Measurements from ENCODE around the gene ZNF445.
"Not testable (repeated sequence)": the region's sequence is repeated elsewhere in the genome, so short reads cannot be mapped to it uniquely, and the experiment has no call there.

The ZNF445 gene

GRCh38 chr3:44474886-44475285 is 2.6 kb downstream of the ZNF445 start:
- not testable (repeated sequence) for H3K27me3 ChIP-seq (ENCODE audit: control insufficient read depth in 1 of 2, insufficient read depth in 2 of 2, low read length in 2 of 2); H3K27ac ChIP-seq (ENCODE audit: low read depth, low read length); H3K9me3 ChIP-seq (ENCODE audit: low read length); H3K36me3 ChIP-seq (ENCODE audit: insufficient read depth, low read length); H3K9ac ChIP-seq (ENCODE audit: low read length); H3K4me3 ChIP-seq (ENCODE audit: low read depth in 1 of 2, low read length in 2 of 2)
- peaks cover 10% of the 10 kb centered on the region for H3K4me1 ChIP-seq (ENCODE audit: insufficient read depth, low read length)

DNA sequence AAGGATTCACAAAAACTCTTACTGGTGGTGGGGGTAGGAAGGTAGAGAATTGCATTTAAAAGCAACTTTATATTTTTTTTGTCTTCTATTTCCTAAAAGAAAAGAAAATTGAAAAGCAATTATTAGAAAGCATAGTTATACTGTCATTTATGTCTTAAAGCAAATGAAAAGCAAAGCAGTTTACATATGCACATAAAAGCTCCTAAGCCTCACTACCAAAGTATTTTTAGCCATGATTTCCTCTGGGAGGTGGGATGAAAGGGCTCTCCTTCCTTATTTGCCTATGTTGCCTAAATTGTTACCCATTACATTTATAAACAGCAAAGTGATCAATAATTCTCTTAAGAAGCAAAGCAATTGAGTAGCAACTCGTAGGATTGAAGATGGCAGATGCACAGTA is 7.0 kb downstream of the ZNF445 start:
- H3K4me1 ChIP-seq (ENCODE audit: insufficient read depth, low read length), result no peaks in the 10 kb centered on the region
- H3K9me3 ChIP-seq (ENCODE audit: low read length), result no peaks in the 10 kb centered on the region
- peaks cover 9% of the 10 kb centered on the region for H3K36me3 ChIP-seq (ENCODE audit: insufficient read depth, low read length)
- no peaks in the 10 kb centered on the region for H3K27me3 ChIP-seq (ENCODE audit: control insufficient read depth in 1 of 2, insufficient read depth in 2 of 2, low read length in 2 of 2)
- no peak overlapping the region for H3K4me3 ChIP-seq (ENCODE audit: low read depth in 1 of 2, low read length in 2 of 2)
- H3K9ac ChIP-seq (ENCODE audit: low read length), result no peak overlapping the region
- H3K27ac ChIP-seq (ENCODE audit: low read depth, low read length), result no peak overlapping the region

DNA sequence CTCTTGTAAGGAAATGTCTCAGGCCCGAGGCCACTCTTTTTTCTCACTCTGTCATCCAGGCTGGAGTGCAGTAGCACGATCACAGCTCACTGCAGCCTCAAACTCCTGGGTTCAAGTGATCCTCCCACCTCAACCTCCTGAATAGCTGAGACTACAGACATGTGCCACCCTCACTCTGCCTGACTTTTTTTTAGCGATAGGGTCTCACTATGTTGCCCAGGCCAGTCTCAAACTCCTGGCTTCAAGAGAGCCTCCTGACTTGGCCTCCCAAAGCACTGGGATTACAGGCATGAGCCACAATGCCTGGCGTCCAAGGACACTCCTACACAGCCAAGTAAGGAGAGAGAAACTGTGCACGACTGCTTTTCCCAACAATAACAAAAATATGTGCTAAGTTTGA is 7.6 kb downstream of the ZNF445 start:
- H3K27me3 ChIP-seq (ENCODE audit: control insufficient read depth in 1 of 2, insufficient read depth in 2 of 2, low read length in 2 of 2), result no peaks in the 10 kb centered on the region
- no peaks in the 10 kb centered on the region for H3K9me3 ChIP-seq (ENCODE audit: low read length)
- H3K4me1 ChIP-seq (ENCODE audit: insufficient read depth, low read length), result no peaks in the 10 kb centered on the region
- H3K36me3 ChIP-seq (ENCODE audit: insufficient read depth, low read length), result peaks cover 9% of the 10 kb centered on the region
- H3K4me3 ChIP-seq (ENCODE audit: low read depth in 1 of 2, low read length in 2 of 2), result no peak overlapping the region
- no peak overlapping the region for H3K9ac ChIP-seq (ENCODE audit: low read length)
- H3K27ac ChIP-seq (ENCODE audit: low read depth, low read length), result no peak overlapping the region

- H3K9me3 ChIP-seq (ENCODE audit: low read length), result no peaks in the 10 kb centered on the region
Measured at GRCh38 chr3:44468572-44469520, 8.6 kb downstream of the ZNF445 start.

DNA sequence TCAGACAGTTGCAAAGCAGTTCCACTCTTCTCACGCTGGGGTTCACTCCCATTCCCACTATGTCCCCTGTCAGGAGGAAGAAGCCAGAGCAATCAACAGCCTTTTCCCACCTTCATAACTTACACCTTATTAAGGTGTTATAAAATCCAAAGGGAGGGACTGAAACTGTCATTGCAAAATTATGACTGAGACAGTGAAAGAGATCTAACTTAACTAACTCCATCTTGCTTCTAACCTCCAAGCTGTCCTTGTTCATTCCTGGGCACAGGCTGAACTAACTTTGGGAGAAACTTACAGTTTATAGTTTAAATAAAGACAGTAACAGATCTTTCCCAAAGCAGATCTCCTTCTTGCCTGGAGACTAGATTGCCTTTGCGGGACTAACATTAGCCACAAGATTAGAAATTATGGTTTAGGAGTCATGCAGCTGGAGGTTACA is 9.4 kb downstream of the ZNF445 start:
- H3K27me3 ChIP-seq (ENCODE audit: control insufficient read depth in 1 of 2, insufficient read depth in 2 of 2, low read length in 2 of 2); H3K4me1 ChIP-seq (ENCODE audit: insufficient read depth, low read length); H3K27ac ChIP-seq (ENCODE audit: low read depth, low read length); H3K4me3 ChIP-seq (ENCODE audit: low read depth in 1 of 2, low read length in 2 of 2); H3K9me3 ChIP-seq (ENCODE audit: low read length); H3K9ac ChIP-seq (ENCODE audit: low read length): not testable (repeated sequence)
- H3K36me3 ChIP-seq (ENCODE audit: insufficient read depth, low read length), result peaks cover 13% of the 10 kb centered on the region

More at GRCh38 chr3:44468572-44469520, 8.6 kb downstream of the ZNF445 start:
- Histone ChIP-seq H3K36me3 (ENCODE audit: insufficient read depth, low read length) (peaks cover 9% of the 10 kb centered on the region), H3K9ac (ENCODE audit: low read length) (no peak overlapping the region), H3K27me3 (ENCODE audit: control insufficient read depth in 1 of 2, insufficient read depth in 2 of 2, low read length in 2 of 2) (no peaks in the 10 kb centered on the region), H3K27ac (ENCODE audit: low read depth, low read length) (no peak overlapping the region), H3K4me1 (ENCODE audit: insufficient read depth, low read length) (no peaks in the 10 kb centered on the region), H3K4me3 (ENCODE audit: low read depth in 1 of 2, low read length in 2 of 2) (no peak overlapping the region)

DNA sequence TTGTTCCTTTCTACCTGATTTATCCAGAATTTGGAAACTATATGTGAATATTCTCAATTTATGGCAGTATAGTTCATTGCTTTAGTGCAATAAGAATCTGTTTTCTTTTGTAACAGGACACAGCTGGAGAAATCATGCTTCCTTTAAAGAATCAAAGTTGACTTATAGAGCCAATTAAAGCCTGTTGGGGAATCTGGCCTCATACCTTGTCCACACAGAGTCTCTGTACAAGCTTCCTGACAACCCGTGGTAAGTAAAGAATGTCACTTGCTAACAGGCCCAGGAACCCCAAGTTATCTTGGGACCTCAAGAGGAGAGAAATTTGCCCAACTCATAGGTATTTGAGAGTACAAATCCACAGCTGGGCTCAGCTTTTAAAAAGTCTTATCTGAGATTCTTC is 10.2 kb downstream of the ZNF445 start:
- peaks cover 13% of the 10 kb centered on the region for H3K36me3 ChIP-seq (ENCODE audit: insufficient read depth, low read length)
- no peak overlapping the region for H3K27ac ChIP-seq (ENCODE audit: low read depth, low read length)
- no peak overlapping the region for H3K9ac ChIP-seq (ENCODE audit: low read length)
- no peaks in the 10 kb centered on the region for H3K9me3 ChIP-seq (ENCODE audit: low read length)
- H3K4me3 ChIP-seq (ENCODE audit: low read depth in 1 of 2, low read length in 2 of 2), result no peak overlapping the region
- no peaks in the 10 kb centered on the region for H3K4me1 ChIP-seq (ENCODE audit: insufficient read depth, low read length)
- no peaks in the 10 kb centered on the region for H3K27me3 ChIP-seq (ENCODE audit: control insufficient read depth in 1 of 2, insufficient read depth in 2 of 2, low read length in 2 of 2)

DNA sequence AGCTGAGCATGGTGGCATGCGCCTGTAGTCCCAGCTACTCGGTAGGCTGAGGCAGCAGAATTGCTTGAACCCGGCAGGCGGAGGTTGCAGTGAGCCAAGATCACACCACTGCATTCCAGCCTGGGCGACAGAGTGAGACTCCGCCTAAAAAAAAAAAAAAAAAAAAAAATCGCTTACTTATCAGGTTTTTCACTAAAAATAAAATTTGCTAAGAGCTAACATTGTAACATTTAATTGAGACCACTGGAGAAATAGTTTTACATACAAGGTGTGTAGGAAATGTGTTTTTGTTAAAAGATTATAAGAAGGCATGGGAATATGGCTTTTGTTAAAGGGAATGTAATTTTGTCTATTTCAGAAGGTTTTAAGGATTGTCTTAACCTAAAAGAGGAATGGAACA is 12.6 kb downstream of the ZNF445 start:
- H3K9me3 ChIP-seq (ENCODE audit: low read length); H3K27me3 ChIP-seq (ENCODE audit: control insufficient read depth in 1 of 2, insufficient read depth in 2 of 2, low read length in 2 of 2); H3K4me1 ChIP-seq (ENCODE audit: insufficient read depth, low read length); H3K9ac ChIP-seq (ENCODE audit: low read length); H3K27ac ChIP-seq (ENCODE audit: low read depth, low read length); H3K4me3 ChIP-seq (ENCODE audit: low read depth in 1 of 2, low read length in 2 of 2): not testable (repeated sequence)
- peaks cover 21% of the 10 kb centered on the region for H3K36me3 ChIP-seq (ENCODE audit: insufficient read depth, low read length)

GRCh38 chr3:44464509-44464908 is 13.0 kb downstream of the ZNF445 start:
- H3K27me3 ChIP-seq (ENCODE audit: control insufficient read depth in 1 of 2, insufficient read depth in 2 of 2, low read length in 2 of 2), result no peaks in the 10 kb centered on the region
- H3K4me1 ChIP-seq (ENCODE audit: insufficient read depth, low read length), result no peaks in the 10 kb centered on the region
- H3K36me3 ChIP-seq (ENCODE audit: insufficient read depth, low read length), result peaks cover 20% of the 10 kb centered on the region
- no peak overlapping the region for H3K27ac ChIP-seq (ENCODE audit: low read depth, low read length)
- H3K9me3 ChIP-seq (ENCODE audit: low read length), result no peaks in the 10 kb centered on the region
- H3K9ac ChIP-seq (ENCODE audit: low read length), result no peak overlapping the region
- H3K4me3 ChIP-seq (ENCODE audit: low read depth in 1 of 2, low read length in 2 of 2), result no peak overlapping the region

GRCh38 chr3:44460050-44460449 is 17.4 kb downstream of the ZNF445 start:
- not testable (repeated sequence) for H3K27ac ChIP-seq (ENCODE audit: low read depth, low read length); H3K4me1 ChIP-seq (ENCODE audit: insufficient read depth, low read length); H3K9me3 ChIP-seq (ENCODE audit: low read length); H3K27me3 ChIP-seq (ENCODE audit: control insufficient read depth in 1 of 2, insufficient read depth in 2 of 2, low read length in 2 of 2); H3K9ac ChIP-seq (ENCODE audit: low read length); H3K4me3 ChIP-seq (ENCODE audit: low read depth in 1 of 2, low read length in 2 of 2)
- H3K36me3 ChIP-seq (ENCODE audit: insufficient read depth, low read length), result peaks cover 29% of the 10 kb centered on the region

GRCh38 chr3:44455318-44455717 is 22.2 kb downstream of the ZNF445 start:
- H3K9me3 ChIP-seq (ENCODE audit: low read length), result no peaks in the 10 kb centered on the region
- H3K27me3 ChIP-seq (ENCODE audit: control insufficient read depth in 1 of 2, insufficient read depth in 2 of 2, low read length in 2 of 2), result no peaks in the 10 kb centered on the region
- peaks cover 48% of the 10 kb centered on the region for H3K36me3 ChIP-seq (ENCODE audit: insufficient read depth, low read length)

DNA sequence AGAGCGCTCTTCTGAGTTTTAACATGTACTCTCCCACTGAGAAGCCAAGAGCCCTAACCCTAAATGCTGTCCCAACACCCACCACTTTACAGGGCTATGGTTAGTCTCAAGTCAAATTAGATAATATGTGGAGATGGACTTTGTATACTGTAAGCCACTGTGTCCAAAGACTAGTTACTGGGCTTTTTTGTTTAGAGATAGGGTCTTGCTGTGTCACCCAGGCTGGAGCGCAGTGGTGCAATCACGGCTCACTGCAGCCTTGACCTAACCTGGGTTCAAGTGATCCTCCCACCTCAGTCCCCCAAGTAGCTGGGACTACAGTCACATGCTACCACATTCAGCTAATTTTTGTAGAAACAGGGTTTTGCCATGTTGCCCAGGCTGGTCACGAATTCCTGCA is 23.2 kb downstream of the ZNF445 start:
- H3K27ac ChIP-seq (ENCODE audit: low read depth, low read length), result no peak overlapping the region
- H3K9ac ChIP-seq (ENCODE audit: low read length), result no peak overlapping the region
- no peaks in the 10 kb centered on the region for H3K27me3 ChIP-seq (ENCODE audit: control insufficient read depth in 1 of 2, insufficient read depth in 2 of 2, low read length in 2 of 2)
- peaks cover 58% of the 10 kb centered on the region for H3K36me3 ChIP-seq (ENCODE audit: insufficient read depth, low read length)
- H3K4me3 ChIP-seq (ENCODE audit: low read depth in 1 of 2, low read length in 2 of 2), result no peak overlapping the region
- H3K4me1 ChIP-seq (ENCODE audit: insufficient read depth, low read length), result no peaks in the 10 kb centered on the region
- H3K9me3 ChIP-seq (ENCODE audit: low read length), result no peaks in the 10 kb centered on the region

More at GRCh38 chr3:44455318-44455717, 22.2 kb downstream of the ZNF445 start:
- Histone ChIP-seq H3K4me3 (ENCODE audit: low read depth in 1 of 2, low read length in 2 of 2) (no peak overlapping the region), H3K9ac (ENCODE audit: low read length) (no peak overlapping the region), H3K4me1 (ENCODE audit: insufficient read depth, low read length) (no peaks in the 10 kb centered on the region), H3K27ac (ENCODE audit: low read depth, low read length) (no peak overlapping the region)

DNA sequence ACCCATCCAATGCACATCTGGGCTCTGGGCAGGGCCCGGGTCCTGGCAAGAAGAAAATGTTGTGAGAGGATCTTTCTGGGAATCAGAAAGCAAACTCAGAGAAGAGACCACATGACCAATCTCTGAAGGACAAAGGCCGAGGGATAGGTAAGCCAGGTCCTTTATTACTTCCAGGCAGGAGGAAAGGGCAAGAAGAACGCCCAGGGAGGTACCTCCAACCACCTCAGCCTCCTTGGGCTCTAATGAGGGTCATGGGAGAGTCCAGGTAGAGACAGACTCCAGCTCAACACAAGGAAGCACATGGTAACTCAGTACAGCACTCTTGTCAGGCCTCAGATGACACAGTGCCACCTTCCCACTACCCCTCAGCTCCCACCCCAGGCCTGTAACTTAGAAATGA is 26.0 kb downstream of the ZNF445 start:
- no peaks in the 10 kb centered on the region for H3K27me3 ChIP-seq (ENCODE audit: control insufficient read depth in 1 of 2, insufficient read depth in 2 of 2, low read length in 2 of 2)
- H3K36me3 ChIP-seq (ENCODE audit: insufficient read depth, low read length), result peaks cover 77% of the 10 kb centered on the region
- no peak overlapping the region for H3K9ac ChIP-seq (ENCODE audit: low read length)
- no peak overlapping the region for H3K27ac ChIP-seq (ENCODE audit: low read depth, low read length)
- no peaks in the 10 kb centered on the region for H3K9me3 ChIP-seq (ENCODE audit: low read length)
- H3K4me1 ChIP-seq (ENCODE audit: insufficient read depth, low read length), result no peaks in the 10 kb centered on the region
- H3K4me3 ChIP-seq (ENCODE audit: low read depth in 1 of 2, low read length in 2 of 2), result no peak overlapping the region

All from muscle layer of colon (tissue), 2 donors.